IMR-90 (cell line): Measurements from ENCODE around the gene RBFOX1.

Experiments used
- CEBPB ChIP-seq: IDR thresholded peaks from 2 replicates; pipeline ENCODE4 v1.6.1; 2012; ENCODE audit warnings: low read depth, low read length, improper control_type of control experiment
- CTCF ChIP-seq: conservative IDR thresholded peaks from 2 replicates; pipeline ENCODE4 v1.5.1; 2012; ENCODE audit warnings: mild to moderate bottlenecking, low read depth, low read length, improper control_type of control experiment
- ELK1 ChIP-seq: fragments of 150-350 bp; IDR thresholded peaks from 2 replicates; pipeline ENCODE4 v1.6.1; 2016; ENCODE audit warnings: low read depth, mild to moderate bottlenecking, low read length, moderate library complexity, borderline replicate concordance
- FOS ChIP-seq: fragments of 150-350 bp; IDR thresholded peaks from 2 replicates; pipeline ENCODE4 v1.6.1; 2016; ENCODE audit warnings: low read depth, low read length
- POLR2A ChIP-seq: IDR thresholded peaks from 2 replicates; pipeline ENCODE4 v1.6.1; 2012; ENCODE audit warnings: mild to moderate bottlenecking, low read depth, low read length
- RAD21 ChIP-seq: IDR thresholded peaks from 2 replicates; pipeline ENCODE4 v1.6.1; 2012; ENCODE audit warnings: low read length, improper control_type of control experiment
- RFX5 ChIP-seq: IDR thresholded peaks from 2 replicates; pipeline ENCODE4 v1.8.0; 2012; ENCODE audit warnings: low read depth, mild to moderate bottlenecking, low read length, moderate library complexity
- SMC3 ChIP-seq: fragments of 150-350 bp; IDR thresholded peaks from 2 replicates; pipeline ENCODE4 v1.6.1; 2016; ENCODE audit warnings: low read depth, mild to moderate bottlenecking, antibody characterized with exemption, low read length, moderate library complexity

- TF ChIP-seq FOS (no peak), RAD21 (no peak), CTCF (no peak), SMC3 (no peak), RFX5 (no peak), POLR2A (no peak), ELK1 (no peak), CEBPB (no peak)
Measured at GRCh38 chr16:7629571-7629970, 296.9 kb downstream of the RBFOX1 start.
